ENCODE measurements around the gene MYDGF. TPM values are rescaled to one million over a fixed set of nuclear protein-coding genes. Genes with fewer than 3 reads are reported as not detected.

MYDGF gene
- total and polyA plus RNA-seq, 8 donors: 70.0 to 156 (median 82.7) TPM

DNA sequence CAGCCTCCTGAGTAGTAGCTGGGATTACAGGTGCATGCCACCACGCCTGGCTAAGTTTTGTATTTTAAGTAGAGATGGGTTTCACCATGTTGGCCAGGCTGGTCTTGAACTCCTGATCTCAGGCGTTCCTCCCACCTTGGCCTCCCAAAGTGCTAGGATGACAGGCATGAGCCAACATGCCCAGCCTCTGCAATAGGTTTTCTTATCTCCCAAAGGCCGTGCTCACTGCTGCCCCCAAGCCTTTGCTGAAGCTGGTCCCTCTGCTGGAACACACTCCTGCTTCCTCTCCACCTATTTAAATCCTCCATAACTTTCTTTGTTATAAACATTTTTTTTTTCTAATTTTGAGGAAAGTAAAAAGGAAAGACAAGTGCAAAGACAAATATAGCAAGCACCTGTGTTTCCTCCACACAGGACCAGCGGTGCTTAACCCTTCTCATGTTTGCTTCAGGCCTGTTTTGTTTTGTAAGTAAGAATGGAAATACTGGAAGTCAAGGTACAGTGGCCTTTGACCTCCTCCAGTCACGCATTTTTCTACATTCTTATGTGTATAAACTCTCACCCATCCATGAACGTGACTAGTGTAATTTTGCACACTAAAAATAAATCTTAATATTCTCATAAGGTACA lies 45.3 kb downstream of the MYDGF start:
- intact Hi-C loops (cut with DNase I): no loop called here
- Histone ChIP-seq H3K36me3 (no peaks in the 10 kb centered on the region), H3K4me3 (no peak overlapping the region), H3K4me1 (no peaks in the 10 kb centered on the region), H3K27ac (no peak overlapping the region), H3K9me3 (no peaks in the 10 kb centered on the region), H3K27me3 (peaks cover 4 to 50% of the 10 kb centered on the region in 2 donors)
- TF ChIP-seq, protein P1, sequence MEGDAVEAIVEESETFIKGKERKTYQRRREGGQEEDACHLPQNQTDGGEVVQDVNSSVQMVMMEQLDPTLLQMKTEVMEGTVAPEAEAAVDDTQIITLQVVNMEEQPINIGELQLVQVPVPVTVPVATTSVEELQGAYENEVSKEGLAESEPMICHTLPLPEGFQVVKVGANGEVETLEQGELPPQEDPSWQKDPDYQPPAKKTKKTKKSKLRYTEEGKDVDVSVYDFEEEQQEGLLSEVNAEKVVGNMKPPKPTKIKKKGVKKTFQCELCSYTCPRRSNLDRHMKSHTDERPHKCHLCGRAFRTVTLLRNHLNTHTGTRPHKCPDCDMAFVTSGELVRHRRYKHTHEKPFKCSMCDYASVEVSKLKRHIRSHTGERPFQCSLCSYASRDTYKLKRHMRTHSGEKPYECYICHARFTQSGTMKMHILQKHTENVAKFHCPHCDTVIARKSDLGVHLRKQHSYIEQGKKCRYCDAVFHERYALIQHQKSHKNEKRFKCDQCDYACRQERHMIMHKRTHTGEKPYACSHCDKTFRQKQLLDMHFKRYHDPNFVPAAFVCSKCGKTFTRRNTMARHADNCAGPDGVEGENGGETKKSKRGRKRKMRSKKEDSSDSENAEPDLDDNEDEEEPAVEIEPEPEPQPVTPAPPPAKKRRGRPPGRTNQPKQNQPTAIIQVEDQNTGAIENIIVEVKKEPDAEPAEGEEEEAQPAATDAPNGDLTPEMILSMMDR (IDR thresholded peaks at IDR 0.05): no peak
- ATAC-seq (no peak), DNase-seq (no peak)

DNA sequence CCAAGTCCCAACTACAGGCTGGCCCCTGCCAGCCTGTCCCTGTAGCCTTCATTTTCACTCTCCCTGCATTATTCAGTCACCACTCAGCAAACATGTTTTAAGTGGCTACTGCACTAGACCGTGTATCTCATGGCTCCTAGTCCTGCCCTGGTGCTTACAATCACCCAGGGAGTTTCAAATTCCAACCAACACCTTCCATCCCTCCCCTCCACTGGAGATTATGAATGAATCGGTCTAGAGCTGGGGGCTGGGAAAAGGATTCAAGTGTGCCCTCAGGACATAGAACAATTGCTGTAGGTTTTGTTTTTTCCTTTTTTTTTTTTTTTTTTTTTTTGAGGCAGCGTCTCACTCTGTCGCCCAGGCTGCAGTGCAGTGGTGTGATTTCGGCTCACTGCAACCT lies 45.8 kb downstream of the MYDGF start:
- no peak for ATAC-seq
- no peak for DNase-seq
- no peak overlapping the region for H3K4me3 ChIP-seq
- no peaks in the 10 kb centered on the region for H3K9me3 ChIP-seq
- intact Hi-C loops (cut with DNase I): no loop called here
- no peaks in the 10 kb centered on the region for H3K4me1 ChIP-seq
- peaks cover 7 to 56% of the 10 kb centered on the region in 2 donors for H3K27me3 ChIP-seq
- H3K36me3 ChIP-seq: no peaks in the 10 kb centered on the region
- no peak overlapping the region for H3K27ac ChIP-seq
- TF ChIP-seq, protein P1 (IDR thresholded peaks at IDR 0.05): no peak

DNA sequence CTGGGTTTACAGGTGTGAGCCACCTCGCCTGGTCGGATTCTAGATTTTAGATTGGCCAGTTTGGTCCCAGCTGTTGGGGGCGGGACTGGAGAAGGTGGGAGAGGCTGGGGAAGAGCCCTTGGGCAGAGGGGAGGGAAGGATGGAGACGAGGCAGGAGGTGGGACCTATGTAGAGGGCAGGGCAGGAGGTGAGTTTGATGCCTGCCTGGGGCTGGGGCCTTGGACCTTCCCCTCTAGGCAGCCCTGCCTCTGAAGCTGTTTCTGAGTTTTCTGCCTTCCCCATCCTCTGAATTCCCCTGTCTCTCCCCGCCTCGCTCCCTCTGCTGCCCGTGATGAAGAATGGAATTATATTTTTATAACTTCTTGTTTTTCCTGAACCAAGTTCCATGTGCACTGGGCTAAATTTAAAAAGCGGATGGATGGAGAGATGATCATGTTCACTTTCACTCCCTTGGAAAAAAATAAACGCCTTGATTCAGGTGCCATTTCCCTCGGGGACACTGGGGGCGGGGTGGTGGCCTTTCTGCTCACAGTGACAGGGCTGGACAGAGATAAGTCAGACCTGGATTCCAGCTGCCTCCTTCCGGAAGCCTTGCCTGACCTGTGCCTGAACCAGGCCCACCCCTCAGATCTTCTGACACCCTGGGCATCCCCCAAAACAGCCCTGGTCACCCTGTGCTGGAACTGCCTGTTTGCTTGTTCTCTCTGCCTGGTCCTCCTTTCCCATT lies 47.3 kb downstream of the MYDGF start:
- no peaks in the 10 kb centered on the region for H3K4me1 ChIP-seq
- TF ChIP-seq, protein P1 (IDR thresholded peaks at IDR 0.05): no peak
- intact Hi-C loops (cut with DNase I): no loop called here
- H3K4me3 ChIP-seq: no peak overlapping the region
- no peaks in the 10 kb centered on the region for H3K9me3 ChIP-seq
- ATAC-seq: no peak
- no peaks in the 10 kb centered on the region for H3K36me3 ChIP-seq
- DNase-seq: no peak
- peaks cover 7 to 57% of the 10 kb centered on the region in 2 donors for H3K27me3 ChIP-seq
- no peak overlapping the region for H3K27ac ChIP-seq

DNA sequence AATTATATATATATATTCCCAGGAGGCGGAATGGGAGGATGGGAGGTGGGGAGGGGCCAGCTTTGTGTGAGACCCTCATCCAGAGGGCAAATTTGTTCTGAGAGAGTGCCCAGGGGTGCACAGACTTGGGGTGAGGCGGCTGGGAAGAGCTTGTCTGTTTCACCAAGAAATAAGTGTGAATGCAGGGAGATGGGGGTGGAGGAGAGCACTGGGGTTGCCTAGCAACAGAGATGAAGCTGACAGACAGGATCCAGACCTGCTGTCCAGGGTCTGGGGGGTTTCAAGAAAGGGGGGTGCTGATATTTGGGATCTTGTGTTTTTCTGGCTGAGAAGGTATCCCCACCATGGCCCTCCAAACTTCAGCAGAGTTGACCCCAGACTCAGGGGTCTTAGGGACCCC lies 49.5 kb downstream of the MYDGF start:
- H3K27me3 ChIP-seq: peaks cover 7 to 62% of the 10 kb centered on the region in 2 donors
- TF ChIP-seq, protein P1 (IDR thresholded peaks at IDR 0.05): no peak
- DNase-seq: no peak

DNA sequence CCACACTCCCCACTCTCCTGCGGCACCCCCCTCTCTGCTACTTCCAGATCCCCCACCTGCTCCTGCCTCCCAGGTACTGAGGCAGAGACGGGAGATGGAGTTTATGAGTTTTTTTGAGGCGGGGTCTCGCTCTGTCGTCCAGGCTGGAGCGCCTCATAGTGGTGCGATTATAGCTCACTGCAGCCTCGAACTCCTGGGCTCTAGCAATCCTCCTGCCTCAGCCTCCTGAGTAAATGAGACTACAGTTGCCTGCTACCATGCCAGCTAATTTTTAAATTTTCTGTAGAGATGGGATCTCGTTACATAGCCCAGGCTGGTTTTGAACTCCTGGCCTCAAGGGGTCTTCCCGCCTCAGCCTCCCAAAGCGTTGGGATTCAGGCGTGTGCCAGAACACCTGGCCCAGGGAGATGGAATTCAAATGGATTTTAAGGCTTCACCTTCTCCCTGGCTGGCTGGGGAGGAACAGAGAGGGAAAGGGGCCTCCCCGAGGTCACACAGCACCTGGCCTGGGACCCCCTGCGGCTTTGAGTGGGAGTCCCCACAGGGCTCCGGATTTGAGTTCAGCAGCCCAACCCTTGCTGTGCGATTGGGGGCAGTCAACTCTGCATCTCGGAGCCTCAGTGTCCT lies 50.4 kb downstream of the MYDGF start:
- TF ChIP-seq, protein P1 (IDR thresholded peaks at IDR 0.05): no peak
- DNase-seq (no peak), ATAC-seq (no peak)
- intact Hi-C loops (cut with DNase I): no loop called here
- H3K27ac ChIP-seq: no peak overlapping the region
- no peaks in the 10 kb centered on the region for H3K36me3 ChIP-seq
- peaks cover 7 to 62% of the 10 kb centered on the region in 2 donors for H3K27me3 ChIP-seq
- H3K4me3 ChIP-seq: no peak overlapping the region
- H3K9me3 ChIP-seq: no peaks in the 10 kb centered on the region
- no peaks in the 10 kb centered on the region for H3K4me1 ChIP-seq

More for the DNA sequence above, 49.5 kb downstream of the MYDGF start:
- no peak for ATAC-seq
- H3K36me3 ChIP-seq: no peaks in the 10 kb centered on the region
- intact Hi-C loops (cut with DNase I): no loop called here
- H3K4me3 ChIP-seq: no peak overlapping the region
- no peak overlapping the region for H3K27ac ChIP-seq
- no peaks in the 10 kb centered on the region for H3K9me3 ChIP-seq
- no peaks in the 10 kb centered on the region for H3K4me1 ChIP-seq

Data from left lung (tissue), 10 donors.